GM23338 (cell line): ENCODE data around the gene RMND5A.

ENCODE experiments used
- EZH2 ChIP-seq: fragments of 200-600 bp; sonication (generic); IDR thresholded peaks from one replicate; pipeline ENCODE4 v1.8.0; 2017; ENCODE audit warnings: antibody characterized with exemption, mild to moderate bottlenecking, low read depth; ENCODE audit not compliant: unreplicated experiment
- EZH2phosphoT487 ChIP-seq: fragments of 200-600 bp; sonication (generic); IDR thresholded peaks from one replicate; pipeline ENCODE4 v1.8.1; 2018; ENCODE audit warnings: antibody characterized with exemption; ENCODE audit not compliant: unreplicated experiment
- POLR2AphosphoS5 ChIP-seq: IDR thresholded peaks from 2 replicates; pipeline ENCODE4 v1.6.1; 2016; ENCODE audit warnings: antibody characterized with exemption, low read depth
- TF ChIP-seq, protein P1 (sequence below): IDR thresholded peaks from one replicate; pipeline ENCODE4 v1.6.1; 2018; ENCODE audit warnings: antibody characterized with exemption; ENCODE audit not compliant: unreplicated experiment
- TF ChIP-seq, protein P2 (sequence below), 2 experiments: fragments of 200-600 bp in 1 of 2; sonication (generic) in 1 of 2; conservative IDR thresholded peaks; 2 replicates each; pipeline versions ENCODE4 v1.5.1 to v1.6.1; 2016 to 2017; ENCODE audit warnings: antibody characterized with exemption in 2 of 2, low read depth in 2 of 2, mild to moderate bottlenecking in 2 of 2, moderate library complexity in 1 of 2
- TF ChIP-seq, protein P3 (sequence below): fragments of 250-450 bp; sonication (Bioruptor Pico); IDR thresholded peaks from 2 replicates; pipeline ENCODE4 v1.5.0; 2020; ENCODE audit warnings: mild to moderate bottlenecking, moderate library complexity

DNA sequence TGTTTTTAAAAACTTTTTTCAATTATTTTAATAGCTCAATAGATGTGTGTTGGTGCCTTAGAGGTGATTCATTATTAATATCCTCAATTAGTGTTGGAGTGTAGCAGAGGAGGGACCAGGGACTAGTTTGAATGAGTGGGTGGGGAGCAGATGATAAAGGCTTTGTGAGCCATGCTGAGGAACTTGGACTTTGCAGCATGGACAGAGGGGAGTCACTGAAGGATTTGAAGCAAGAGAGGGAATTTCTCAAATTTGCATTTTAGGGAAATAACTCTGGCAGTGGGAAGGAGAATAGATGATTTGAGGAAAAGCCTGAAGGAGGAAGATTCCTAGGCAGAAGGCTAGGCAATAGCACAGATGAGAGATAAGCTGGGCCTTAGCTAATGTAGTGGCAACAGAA lies 42.3 kb upstream of the RMND5A start:
- TF ChIP-seq, protein P1, sequence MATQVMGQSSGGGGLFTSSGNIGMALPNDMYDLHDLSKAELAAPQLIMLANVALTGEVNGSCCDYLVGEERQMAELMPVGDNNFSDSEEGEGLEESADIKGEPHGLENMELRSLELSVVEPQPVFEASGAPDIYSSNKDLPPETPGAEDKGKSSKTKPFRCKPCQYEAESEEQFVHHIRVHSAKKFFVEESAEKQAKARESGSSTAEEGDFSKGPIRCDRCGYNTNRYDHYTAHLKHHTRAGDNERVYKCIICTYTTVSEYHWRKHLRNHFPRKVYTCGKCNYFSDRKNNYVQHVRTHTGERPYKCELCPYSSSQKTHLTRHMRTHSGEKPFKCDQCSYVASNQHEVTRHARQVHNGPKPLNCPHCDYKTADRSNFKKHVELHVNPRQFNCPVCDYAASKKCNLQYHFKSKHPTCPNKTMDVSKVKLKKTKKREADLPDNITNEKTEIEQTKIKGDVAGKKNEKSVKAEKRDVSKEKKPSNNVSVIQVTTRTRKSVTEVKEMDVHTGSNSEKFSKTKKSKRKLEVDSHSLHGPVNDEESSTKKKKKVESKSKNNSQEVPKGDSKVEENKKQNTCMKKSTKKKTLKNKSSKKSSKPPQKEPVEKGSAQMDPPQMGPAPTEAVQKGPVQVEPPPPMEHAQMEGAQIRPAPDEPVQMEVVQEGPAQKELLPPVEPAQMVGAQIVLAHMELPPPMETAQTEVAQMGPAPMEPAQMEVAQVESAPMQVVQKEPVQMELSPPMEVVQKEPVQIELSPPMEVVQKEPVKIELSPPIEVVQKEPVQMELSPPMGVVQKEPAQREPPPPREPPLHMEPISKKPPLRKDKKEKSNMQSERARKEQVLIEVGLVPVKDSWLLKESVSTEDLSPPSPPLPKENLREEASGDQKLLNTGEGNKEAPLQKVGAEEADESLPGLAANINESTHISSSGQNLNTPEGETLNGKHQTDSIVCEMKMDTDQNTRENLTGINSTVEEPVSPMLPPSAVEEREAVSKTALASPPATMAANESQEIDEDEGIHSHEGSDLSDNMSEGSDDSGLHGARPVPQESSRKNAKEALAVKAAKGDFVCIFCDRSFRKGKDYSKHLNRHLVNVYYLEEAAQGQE, result no peak
- TF ChIP-seq, protein P2, sequence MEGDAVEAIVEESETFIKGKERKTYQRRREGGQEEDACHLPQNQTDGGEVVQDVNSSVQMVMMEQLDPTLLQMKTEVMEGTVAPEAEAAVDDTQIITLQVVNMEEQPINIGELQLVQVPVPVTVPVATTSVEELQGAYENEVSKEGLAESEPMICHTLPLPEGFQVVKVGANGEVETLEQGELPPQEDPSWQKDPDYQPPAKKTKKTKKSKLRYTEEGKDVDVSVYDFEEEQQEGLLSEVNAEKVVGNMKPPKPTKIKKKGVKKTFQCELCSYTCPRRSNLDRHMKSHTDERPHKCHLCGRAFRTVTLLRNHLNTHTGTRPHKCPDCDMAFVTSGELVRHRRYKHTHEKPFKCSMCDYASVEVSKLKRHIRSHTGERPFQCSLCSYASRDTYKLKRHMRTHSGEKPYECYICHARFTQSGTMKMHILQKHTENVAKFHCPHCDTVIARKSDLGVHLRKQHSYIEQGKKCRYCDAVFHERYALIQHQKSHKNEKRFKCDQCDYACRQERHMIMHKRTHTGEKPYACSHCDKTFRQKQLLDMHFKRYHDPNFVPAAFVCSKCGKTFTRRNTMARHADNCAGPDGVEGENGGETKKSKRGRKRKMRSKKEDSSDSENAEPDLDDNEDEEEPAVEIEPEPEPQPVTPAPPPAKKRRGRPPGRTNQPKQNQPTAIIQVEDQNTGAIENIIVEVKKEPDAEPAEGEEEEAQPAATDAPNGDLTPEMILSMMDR (conservative IDR thresholded peaks at IDR 0.05; ENCODE audit: low read depth in 2 of 2), result no peak
- TF ChIP-seq EZH2 (no peak), POLR2AphosphoS5 (no peak), EZH2phosphoT487 (no peak)
- TF ChIP-seq, protein P3, sequence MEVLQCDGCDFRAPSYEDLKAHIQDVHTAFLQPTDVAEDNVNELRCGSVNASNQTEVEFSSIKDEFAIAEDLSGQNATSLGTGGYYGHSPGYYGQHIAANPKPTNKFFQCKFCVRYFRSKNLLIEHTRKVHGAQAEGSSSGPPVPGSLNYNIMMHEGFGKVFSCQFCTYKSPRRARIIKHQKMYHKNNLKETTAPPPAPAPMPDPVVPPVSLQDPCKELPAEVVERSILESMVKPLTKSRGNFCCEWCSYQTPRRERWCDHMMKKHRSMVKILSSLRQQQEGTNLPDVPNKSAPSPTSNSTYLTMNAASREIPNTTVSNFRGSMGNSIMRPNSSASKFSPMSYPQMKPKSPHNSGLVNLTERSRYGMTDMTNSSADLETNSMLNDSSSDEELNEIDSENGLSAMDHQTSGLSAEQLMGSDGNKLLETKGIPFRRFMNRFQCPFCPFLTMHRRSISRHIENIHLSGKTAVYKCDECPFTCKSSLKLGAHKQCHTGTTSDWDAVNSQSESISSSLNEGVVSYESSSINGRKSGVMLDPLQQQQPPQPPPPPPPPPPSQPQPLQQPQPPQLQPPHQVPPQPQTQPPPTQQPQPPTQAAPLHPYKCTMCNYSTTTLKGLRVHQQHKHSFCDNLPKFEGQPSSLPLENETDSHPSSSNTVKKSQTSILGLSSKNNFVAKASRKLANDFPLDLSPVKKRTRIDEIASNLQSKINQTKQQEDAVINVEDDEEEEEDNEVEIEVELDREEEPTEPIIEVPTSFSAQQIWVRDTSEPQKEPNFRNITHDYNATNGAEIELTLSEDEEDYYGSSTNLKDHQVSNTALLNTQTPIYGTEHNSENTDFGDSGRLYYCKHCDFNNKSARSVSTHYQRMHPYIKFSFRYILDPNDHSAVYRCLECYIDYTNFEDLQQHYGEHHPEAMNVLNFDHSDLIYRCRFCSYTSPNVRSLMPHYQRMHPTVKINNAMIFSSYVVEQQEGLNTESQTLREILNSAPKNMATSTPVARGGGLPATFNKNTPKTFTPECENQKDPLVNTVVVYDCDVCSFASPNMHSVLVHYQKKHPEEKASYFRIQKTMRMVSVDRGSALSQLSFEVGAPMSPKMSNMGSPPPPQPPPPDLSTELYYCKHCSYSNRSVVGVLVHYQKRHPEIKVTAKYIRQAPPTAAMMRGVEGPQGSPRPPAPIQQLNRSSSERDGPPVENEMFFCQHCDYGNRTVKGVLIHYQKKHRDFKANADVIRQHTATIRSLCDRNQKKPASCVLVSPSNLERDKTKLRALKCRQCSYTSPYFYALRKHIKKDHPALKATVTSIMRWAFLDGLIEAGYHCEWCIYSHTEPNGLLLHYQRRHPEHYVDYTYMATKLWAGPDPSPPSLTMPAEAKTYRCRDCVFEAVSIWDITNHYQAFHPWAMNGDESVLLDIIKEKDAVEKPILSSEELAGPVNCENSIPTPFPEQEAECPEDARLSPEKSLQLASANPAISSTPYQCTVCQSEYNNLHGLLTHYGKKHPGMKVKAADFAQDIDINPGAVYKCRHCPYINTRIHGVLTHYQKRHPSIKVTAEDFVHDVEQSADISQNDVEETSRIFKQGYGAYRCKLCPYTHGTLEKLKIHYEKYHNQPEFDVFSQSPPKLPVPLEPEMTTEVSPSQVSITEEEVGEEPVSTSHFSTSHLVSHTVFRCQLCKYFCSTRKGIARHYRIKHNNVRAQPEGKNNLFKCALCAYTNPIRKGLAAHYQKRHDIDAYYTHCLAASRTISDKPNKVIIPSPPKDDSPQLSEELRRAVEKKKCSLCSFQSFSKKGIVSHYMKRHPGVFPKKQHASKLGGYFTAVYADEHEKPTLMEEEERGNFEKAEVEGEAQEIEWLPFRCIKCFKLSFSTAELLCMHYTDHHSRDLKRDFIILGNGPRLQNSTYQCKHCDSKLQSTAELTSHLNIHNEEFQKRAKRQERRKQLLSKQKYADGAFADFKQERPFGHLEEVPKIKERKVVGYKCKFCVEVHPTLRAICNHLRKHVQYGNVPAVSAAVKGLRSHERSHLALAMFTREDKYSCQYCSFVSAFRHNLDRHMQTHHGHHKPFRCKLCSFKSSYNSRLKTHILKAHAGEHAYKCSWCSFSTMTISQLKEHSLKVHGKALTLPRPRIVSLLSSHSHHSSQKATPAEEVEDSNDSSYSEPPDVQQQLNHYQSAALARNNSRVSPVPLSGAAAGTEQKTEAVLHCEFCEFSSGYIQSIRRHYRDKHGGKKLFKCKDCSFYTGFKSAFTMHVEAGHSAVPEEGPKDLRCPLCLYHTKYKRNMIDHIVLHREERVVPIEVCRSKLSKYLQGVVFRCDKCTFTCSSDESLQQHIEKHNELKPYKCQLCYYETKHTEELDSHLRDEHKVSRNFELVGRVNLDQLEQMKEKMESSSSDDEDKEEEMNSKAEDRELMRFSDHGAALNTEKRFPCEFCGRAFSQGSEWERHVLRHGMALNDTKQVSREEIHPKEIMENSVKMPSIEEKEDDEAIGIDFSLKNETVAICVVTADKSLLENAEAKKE (CRISPR knock-in tag), result no peak
